ENCODE data around the gene MUS81.

MUS81 gene

DNA sequence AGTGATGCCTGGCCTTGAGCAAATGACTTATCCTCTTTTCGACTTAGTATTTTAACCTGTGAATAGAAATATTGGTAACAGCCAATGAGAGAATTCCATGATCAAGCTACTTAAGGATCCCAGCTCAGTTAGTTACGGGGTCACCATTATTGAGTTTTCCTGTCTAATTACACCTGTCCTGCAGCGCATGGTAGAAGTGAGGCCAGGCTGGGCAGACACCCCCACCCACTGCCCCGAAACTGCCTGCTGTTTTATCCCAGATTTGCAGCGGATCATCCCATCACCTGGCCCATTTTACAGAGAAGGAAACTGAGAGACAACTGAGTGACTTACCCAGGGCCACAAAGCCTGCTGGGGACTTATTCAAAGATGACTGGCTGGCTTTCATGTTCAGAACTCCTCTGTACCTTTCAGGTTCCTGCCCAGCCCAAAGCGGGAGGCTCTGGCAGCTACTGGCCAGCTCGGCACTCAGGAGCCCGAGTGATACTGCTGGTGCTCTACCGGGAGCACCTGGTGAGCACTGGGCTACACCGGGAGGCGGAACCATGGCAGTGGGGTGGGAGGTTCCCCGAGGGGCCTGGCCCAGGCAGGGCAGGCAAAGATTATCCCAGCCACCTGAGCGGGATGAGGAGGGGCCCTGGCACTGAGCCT lies 1.4 kb downstream of the MUS81 start:
- peak overlapping the region; percentile 100 for H3K27ac ChIP-seq (ENCODE audit: low read length)
- peaks cover 51% of the 10 kb centered on the region for H3K4me1 ChIP-seq (ENCODE audit: control insufficient read depth, insufficient read depth, low read length)

DNA sequence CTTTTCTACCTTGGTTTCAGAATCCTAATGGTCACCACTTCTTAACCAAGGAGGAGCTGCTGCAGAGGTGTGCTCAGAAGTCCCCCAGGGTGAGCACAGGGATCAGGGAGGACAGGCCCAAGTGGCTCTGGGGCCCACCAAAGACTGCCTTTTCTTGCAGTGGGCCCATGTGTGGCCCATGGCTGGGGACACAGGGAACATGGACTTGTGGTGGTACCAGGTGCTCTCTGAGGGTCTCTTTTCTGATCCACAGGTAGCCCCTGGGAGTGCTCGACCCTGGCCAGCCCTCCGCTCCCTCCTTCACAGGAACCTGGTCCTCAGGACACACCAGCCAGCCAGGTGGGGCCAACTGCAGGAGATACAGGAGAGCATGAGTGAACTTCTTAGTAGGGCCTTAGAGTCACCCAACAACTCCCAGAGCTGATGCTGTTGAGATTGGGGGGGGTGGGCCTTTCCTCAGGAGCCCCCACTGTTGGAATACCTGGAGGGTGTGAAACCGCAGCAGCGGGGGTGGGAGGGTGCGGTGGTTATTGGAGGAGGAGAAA lies 2.0 kb downstream of the MUS81 start:
- H3K27me3 ChIP-seq (ENCODE audit: control insufficient read depth in 1 of 2, insufficient read depth in 2 of 2, low read length in 2 of 2) = no peaks in the 10 kb centered on the region
- peak overlapping the region; percentile 21 to 85 for H3K9ac ChIP-seq (ENCODE audit: low read length in 2 of 2)
- H3K4me3 ChIP-seq (ENCODE audit: low read length in 2 of 2) = peak overlapping the region in 1 of 2 donors; percentile 98
- peaks cover 30 to 45% of the 10 kb centered on the region in 2 donors for H3K36me3 ChIP-seq (ENCODE audit: control insufficient read depth in 2 of 2, insufficient read depth in 2 of 2, low read length in 2 of 2)
- H3K4me1 ChIP-seq (ENCODE audit: control insufficient read depth, insufficient read depth, low read length) = peaks cover 49% of the 10 kb centered on the region
- H3K27ac ChIP-seq (ENCODE audit: low read length) = peak overlapping the region; percentile 100
- H3K9me3 ChIP-seq (ENCODE audit: control insufficient read depth in 2 of 2, low read length in 2 of 2) = no peaks in the 10 kb centered on the region

More for the DNA sequence above, 1.4 kb downstream of the MUS81 start:
- Histone ChIP-seq H3K9me3 (ENCODE audit: control insufficient read depth in 2 of 2, low read length in 2 of 2) (no peaks in the 10 kb centered on the region), H3K9ac (ENCODE audit: low read length in 2 of 2) (peak overlapping the region; percentile 85 to 98), H3K27me3 (ENCODE audit: control insufficient read depth in 1 of 2, insufficient read depth in 2 of 2, low read length in 2 of 2) (no peaks in the 10 kb centered on the region), H3K4me3 (ENCODE audit: low read length in 2 of 2) (peak overlapping the region; percentile 87 to 98), H3K36me3 (ENCODE audit: control insufficient read depth in 2 of 2, insufficient read depth in 2 of 2, low read length in 2 of 2) (peaks cover 25 to 40% of the 10 kb centered on the region in 2 donors)

DNA sequence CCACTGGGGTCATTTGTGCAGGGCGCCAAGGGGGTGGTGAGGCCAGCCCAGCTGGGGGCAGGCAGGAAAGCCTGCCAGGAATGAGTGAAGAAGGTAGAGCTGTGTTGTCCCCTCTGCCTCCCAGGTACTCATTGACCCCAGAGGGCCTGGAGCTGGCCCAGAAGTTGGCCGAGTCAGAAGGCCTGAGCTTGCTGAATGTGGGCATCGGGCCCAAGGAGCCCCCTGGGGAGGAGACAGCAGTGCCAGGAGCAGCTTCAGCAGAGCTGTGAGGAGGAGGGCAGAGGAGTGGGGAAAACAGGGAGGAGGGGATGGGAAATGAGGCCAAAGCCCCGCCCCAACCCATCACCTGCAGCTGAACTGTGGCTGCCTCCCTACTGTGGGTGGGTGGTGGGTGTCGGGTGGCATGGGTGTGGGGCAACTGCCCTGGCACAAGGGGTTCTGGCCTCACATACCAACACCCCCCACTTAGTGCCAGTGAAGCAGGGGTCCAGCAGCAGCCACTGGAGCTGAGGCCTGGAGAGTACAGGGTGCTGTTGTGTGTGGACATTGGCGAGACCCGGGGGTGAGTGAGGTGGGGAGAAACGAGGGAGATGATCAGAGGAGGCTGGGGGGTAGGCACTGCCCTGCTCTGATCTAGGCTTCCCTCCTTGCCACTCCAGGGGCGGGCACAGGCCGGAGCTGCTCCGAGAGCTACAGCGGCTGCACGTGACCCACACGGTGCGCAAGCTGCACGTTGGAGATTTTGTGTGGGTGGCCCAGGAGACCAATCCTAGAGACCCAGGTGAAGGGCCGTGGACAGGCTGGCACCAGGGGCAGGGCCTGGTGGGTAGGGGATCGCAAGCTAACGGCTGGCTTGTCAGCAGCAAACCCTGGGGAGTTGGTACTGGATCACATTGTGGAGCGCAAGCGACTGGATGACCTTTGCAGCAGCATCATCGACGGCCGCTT lies 3.0 kb downstream of the MUS81 start:
- Histone ChIP-seq H3K27me3 (ENCODE audit: control insufficient read depth in 1 of 2, insufficient read depth in 2 of 2, low read length in 2 of 2) (no peaks in the 10 kb centered on the region), H3K9me3 (ENCODE audit: control insufficient read depth in 2 of 2, low read length in 2 of 2) (no peaks in the 10 kb centered on the region), H3K4me1 (ENCODE audit: control insufficient read depth, insufficient read depth, low read length) (peaks cover 51% of the 10 kb centered on the region), H3K36me3 (ENCODE audit: control insufficient read depth in 2 of 2, insufficient read depth in 2 of 2, low read length in 2 of 2) (peaks cover 34 to 48% of the 10 kb centered on the region in 2 donors), H3K27ac (ENCODE audit: low read length) (peak overlapping the region; percentile 100), H3K4me3 (ENCODE audit: low read length in 2 of 2) (no peak overlapping the region), H3K9ac (ENCODE audit: low read length in 2 of 2) (peak overlapping the region in 1 of 2 donors; percentile 29)

DNA sequence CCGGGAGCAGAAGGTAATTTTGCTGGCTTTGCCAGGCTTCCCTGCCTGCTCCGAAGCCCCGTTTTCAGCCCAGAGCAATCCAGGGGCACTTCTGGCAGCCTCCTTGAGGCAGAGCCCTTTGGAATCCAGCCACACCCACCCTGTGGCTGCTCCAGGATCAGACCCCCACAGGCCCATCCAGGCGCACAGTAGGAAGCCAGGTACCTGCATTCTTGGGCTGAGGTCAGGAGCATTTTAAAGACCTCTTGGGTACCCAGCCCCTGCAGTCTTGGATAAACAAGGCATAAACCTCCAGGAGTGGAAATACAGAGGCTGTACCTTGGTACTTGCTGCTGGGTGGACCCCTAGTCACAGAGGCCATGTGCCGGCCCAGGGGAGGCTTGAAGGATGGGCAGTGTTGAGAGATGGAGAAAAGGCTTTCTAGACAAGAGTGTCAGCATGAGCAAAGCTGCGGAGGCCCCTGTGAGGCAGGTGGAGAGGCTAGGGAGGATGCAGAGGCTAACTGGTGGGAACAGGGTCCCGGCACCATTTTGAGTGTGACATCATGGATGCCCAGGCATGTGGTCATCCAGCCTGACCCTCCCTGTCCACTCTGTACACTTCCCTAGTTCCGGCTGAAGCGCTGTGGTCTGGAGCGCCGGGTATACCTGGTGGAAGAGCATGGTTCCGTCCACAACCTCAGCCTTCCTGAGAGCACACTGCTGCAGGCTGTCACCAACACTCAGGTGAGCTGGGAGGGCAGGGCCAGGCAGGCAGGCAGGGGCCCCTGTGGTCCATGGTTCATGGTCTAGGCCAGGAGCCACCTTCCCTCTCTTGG lies 3.9 kb downstream of the MUS81 start:
- Histone ChIP-seq H3K9ac (ENCODE audit: low read length in 2 of 2) (peak overlapping the region in 1 of 2 donors; percentile 5), H3K4me1 (ENCODE audit: control insufficient read depth, insufficient read depth, low read length) (peaks cover 47% of the 10 kb centered on the region), H3K36me3 (ENCODE audit: control insufficient read depth in 2 of 2, insufficient read depth in 2 of 2, low read length in 2 of 2) (peaks cover 43 to 56% of the 10 kb centered on the region in 2 donors), H3K9me3 (ENCODE audit: control insufficient read depth in 2 of 2, low read length in 2 of 2) (no peaks in the 10 kb centered on the region), H3K4me3 (ENCODE audit: low read length in 2 of 2) (no peak overlapping the region), H3K27ac (ENCODE audit: low read length) (peak overlapping the region; percentile 100), H3K27me3 (ENCODE audit: control insufficient read depth in 1 of 2, insufficient read depth in 2 of 2, low read length in 2 of 2) (no peaks in the 10 kb centered on the region)

DNA sequence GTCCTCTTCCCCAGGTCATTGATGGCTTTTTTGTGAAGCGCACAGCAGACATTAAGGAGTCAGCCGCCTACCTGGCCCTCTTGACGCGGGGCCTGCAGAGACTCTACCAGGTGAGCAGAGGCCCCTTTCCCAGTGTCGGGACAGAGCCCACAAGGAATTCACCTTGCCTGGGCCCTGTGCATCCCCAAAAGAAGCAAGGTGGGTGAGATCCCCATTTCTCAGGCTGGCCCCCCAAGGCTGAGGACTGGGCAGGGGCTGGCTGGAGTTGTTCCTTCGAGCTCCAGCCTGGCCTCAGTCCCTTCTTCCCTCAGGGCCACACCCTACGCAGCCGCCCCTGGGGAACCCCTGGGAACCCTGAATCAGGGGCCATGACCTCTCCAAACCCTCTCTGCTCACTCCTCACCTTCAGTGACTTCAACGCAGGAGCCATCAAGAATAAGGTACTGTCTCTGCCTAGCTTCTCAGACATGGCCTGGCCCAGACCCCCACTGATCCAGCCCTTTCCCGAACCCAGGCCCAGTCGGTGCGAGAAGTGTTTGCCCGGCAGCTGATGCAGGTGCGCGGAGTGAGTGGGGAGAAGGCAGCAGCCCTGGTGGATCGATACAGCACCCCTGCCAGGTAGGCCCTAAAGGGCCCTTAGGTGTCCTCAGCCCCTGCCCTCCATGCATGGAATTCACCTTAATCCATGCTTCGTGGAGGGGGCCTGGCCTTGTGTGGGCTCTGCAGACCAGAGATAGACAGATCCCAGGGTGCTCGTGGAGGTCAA lies 4.7 kb downstream of the MUS81 start:
- no peaks in the 10 kb centered on the region for H3K9me3 ChIP-seq (ENCODE audit: control insufficient read depth in 2 of 2, low read length in 2 of 2)
- H3K4me1 ChIP-seq (ENCODE audit: control insufficient read depth, insufficient read depth, low read length) = peaks cover 46% of the 10 kb centered on the region
- H3K27ac ChIP-seq (ENCODE audit: low read length) = peak overlapping the region; percentile 37
- no peaks in the 10 kb centered on the region for H3K27me3 ChIP-seq (ENCODE audit: control insufficient read depth in 1 of 2, insufficient read depth in 2 of 2, low read length in 2 of 2)
- no peak overlapping the region for H3K9ac ChIP-seq (ENCODE audit: low read length in 2 of 2)
- H3K36me3 ChIP-seq (ENCODE audit: control insufficient read depth in 2 of 2, insufficient read depth in 2 of 2, low read length in 2 of 2) = peaks cover 48 to 61% of the 10 kb centered on the region in 2 donors
- no peak overlapping the region for H3K4me3 ChIP-seq (ENCODE audit: low read length in 2 of 2)

DNA sequence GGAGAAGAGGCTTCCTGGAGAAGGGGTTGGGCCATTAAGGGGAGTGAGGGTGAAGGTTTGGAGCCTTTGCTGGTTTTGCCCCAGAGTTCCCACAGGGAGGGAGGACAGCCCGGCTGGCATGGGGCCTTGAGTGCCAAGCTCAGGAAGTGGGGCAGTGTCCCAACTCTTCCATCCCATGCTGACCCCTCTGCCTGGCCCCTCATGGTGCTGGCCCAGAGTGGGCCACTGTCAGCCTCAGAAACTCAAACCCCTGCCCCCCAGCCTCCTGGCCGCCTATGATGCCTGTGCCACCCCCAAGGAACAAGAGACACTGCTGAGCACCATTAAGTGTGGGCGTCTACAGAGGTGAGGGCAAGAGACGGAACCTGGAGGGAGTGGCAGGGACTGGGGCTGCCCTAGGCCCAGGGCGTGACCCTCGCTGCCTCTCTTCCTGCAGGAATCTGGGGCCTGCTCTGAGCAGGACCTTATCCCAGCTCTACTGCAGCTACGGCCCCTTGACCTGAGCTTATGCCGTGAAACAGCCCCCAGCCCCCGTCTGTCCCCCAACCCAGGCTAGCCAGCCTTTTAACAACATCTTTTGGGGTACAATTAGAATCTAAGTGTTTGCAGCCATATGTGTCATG lies 5.4 kb downstream of the MUS81 start:
- no peaks in the 10 kb centered on the region for H3K27me3 ChIP-seq (ENCODE audit: control insufficient read depth in 1 of 2, insufficient read depth in 2 of 2, low read length in 2 of 2)
- H3K9me3 ChIP-seq (ENCODE audit: control insufficient read depth in 2 of 2, low read length in 2 of 2) = no peaks in the 10 kb centered on the region
- peak overlapping the region; percentile 37 for H3K27ac ChIP-seq (ENCODE audit: low read length)
- no peak overlapping the region for H3K9ac ChIP-seq (ENCODE audit: low read length in 2 of 2)
- H3K4me3 ChIP-seq (ENCODE audit: low read length in 2 of 2) = no peak overlapping the region
- H3K36me3 ChIP-seq (ENCODE audit: control insufficient read depth in 2 of 2, insufficient read depth in 2 of 2, low read length in 2 of 2) = peaks cover 51 to 63% of the 10 kb centered on the region in 2 donors
- H3K4me1 ChIP-seq (ENCODE audit: control insufficient read depth, insufficient read depth, low read length) = peaks cover 50% of the 10 kb centered on the region

DNA sequence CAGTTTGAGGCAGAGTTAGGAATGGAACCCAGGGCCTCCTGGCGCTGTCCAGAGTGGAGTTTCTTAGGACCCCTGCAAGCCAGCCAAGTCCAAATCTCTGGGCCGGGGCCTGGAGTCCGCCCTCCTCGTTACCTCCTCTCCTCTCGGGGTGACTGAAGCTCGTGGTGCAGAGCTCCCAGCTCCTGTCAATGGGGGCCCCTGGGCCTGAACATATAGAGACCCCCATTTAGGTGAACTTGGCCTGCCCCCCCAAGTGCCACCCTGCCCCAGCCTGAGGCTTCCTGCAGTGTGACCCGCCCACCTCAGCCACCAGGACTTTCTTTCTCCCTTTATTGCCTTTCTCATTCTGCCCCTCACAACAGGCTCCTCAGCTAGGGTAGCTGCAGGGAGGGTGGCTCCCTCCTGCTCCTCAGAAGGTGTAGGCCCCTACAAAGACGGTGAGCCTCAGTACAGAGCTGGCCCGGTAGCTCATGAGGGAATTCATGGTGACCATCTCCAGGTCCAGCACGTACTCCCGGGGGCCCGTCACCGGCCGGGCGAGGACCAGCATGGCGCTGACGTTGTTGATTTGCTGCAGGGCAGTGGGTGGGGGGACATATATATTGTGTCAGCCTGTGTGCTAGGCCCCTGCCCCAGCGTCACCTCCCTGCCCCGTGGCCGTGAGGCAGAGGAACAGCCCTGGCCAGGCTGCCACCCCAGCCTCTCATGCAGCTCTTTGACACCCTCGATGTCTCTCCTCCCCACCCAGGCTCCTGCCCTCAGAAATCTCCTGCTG lies 6.5 kb downstream of the MUS81 start:
- H3K9ac ChIP-seq (ENCODE audit: low read length in 2 of 2) = no peak overlapping the region
- H3K9me3 ChIP-seq (ENCODE audit: control insufficient read depth in 2 of 2, low read length in 2 of 2) = no peaks in the 10 kb centered on the region
- no peak overlapping the region for H3K4me3 ChIP-seq (ENCODE audit: low read length in 2 of 2)
- H3K27ac ChIP-seq (ENCODE audit: low read length) = no peak overlapping the region
- no peaks in the 10 kb centered on the region for H3K27me3 ChIP-seq (ENCODE audit: control insufficient read depth in 1 of 2, insufficient read depth in 2 of 2, low read length in 2 of 2)
- H3K4me1 ChIP-seq (ENCODE audit: control insufficient read depth, insufficient read depth, low read length) = peaks cover 50% of the 10 kb centered on the region
- H3K36me3 ChIP-seq (ENCODE audit: control insufficient read depth in 2 of 2, insufficient read depth in 2 of 2, low read length in 2 of 2) = peaks cover 53 to 64% of the 10 kb centered on the region in 2 donors

DNA sequence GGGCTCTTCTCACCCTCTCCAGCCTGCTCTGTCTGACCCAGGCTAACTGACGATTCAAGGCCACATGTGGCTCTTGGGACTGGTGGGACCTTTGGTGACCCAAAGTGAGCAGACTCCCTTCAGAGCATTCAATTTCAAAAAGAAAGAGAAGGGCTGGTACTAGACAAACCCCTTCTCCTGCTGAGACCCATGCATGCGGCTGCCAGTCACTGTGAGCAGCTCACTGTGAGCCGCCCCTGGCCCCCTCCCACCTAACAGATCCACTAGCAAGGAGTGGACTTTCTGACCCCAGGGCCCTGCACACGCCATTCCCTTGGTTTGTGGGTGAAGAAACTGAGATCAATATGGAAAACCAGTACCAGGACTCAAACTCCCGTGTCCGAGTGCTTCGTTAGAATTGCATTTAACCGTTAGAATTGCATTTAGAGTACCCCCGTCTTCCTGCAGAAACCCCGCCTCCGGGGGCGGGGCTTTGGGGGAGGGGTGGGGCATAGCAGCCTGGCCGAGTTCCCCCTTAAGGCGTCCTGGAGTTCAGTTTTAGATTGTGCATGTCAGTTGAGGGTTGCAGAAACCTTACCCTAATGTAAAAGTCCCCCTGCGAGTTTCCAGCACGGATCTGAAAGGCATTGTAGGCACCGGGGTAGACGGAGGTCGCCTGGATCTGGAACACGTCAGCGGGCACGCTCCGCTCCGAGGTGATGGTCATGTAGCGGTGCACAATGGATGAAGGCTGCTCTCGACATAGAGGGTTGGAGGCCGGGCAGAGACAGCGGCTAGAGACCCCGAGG lies 7.2 kb downstream of the MUS81 start:
- H3K4me3 ChIP-seq (ENCODE audit: low read length in 2 of 2) = no peak overlapping the region
- no peaks in the 10 kb centered on the region for H3K27me3 ChIP-seq (ENCODE audit: control insufficient read depth in 1 of 2, insufficient read depth in 2 of 2, low read length in 2 of 2)
- no peaks in the 10 kb centered on the region for H3K9me3 ChIP-seq (ENCODE audit: control insufficient read depth in 2 of 2, low read length in 2 of 2)
- peaks cover 53 to 57% of the 10 kb centered on the region in 2 donors for H3K36me3 ChIP-seq (ENCODE audit: control insufficient read depth in 2 of 2, insufficient read depth in 2 of 2, low read length in 2 of 2)
- peaks cover 48% of the 10 kb centered on the region for H3K4me1 ChIP-seq (ENCODE audit: control insufficient read depth, insufficient read depth, low read length)
- no peak overlapping the region for H3K9ac ChIP-seq (ENCODE audit: low read length in 2 of 2)
- peak overlapping the region; percentile 18 for H3K27ac ChIP-seq (ENCODE audit: low read length)
